COR-L47 (cell line): ENCODE measurements around the gene PPRC1.
A peak's percentile ranks its signal among the peaks of the same experiment; 100 is the strongest.

Experiments
- DNase-seq: peaks from one replicate; lab custom pipeline; 2025; lab: John Stamatoyannopoulos, UW

Gene PPRC1, protein sequence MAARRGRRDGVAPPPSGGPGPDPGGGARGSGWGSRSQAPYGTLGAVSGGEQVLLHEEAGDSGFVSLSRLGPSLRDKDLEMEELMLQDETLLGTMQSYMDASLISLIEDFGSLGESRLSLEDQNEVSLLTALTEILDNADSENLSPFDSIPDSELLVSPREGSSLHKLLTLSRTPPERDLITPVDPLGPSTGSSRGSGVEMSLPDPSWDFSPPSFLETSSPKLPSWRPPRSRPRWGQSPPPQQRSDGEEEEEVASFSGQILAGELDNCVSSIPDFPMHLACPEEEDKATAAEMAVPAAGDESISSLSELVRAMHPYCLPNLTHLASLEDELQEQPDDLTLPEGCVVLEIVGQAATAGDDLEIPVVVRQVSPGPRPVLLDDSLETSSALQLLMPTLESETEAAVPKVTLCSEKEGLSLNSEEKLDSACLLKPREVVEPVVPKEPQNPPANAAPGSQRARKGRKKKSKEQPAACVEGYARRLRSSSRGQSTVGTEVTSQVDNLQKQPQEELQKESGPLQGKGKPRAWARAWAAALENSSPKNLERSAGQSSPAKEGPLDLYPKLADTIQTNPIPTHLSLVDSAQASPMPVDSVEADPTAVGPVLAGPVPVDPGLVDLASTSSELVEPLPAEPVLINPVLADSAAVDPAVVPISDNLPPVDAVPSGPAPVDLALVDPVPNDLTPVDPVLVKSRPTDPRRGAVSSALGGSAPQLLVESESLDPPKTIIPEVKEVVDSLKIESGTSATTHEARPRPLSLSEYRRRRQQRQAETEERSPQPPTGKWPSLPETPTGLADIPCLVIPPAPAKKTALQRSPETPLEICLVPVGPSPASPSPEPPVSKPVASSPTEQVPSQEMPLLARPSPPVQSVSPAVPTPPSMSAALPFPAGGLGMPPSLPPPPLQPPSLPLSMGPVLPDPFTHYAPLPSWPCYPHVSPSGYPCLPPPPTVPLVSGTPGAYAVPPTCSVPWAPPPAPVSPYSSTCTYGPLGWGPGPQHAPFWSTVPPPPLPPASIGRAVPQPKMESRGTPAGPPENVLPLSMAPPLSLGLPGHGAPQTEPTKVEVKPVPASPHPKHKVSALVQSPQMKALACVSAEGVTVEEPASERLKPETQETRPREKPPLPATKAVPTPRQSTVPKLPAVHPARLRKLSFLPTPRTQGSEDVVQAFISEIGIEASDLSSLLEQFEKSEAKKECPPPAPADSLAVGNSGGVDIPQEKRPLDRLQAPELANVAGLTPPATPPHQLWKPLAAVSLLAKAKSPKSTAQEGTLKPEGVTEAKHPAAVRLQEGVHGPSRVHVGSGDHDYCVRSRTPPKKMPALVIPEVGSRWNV (N-terminal part only)

DNA sequence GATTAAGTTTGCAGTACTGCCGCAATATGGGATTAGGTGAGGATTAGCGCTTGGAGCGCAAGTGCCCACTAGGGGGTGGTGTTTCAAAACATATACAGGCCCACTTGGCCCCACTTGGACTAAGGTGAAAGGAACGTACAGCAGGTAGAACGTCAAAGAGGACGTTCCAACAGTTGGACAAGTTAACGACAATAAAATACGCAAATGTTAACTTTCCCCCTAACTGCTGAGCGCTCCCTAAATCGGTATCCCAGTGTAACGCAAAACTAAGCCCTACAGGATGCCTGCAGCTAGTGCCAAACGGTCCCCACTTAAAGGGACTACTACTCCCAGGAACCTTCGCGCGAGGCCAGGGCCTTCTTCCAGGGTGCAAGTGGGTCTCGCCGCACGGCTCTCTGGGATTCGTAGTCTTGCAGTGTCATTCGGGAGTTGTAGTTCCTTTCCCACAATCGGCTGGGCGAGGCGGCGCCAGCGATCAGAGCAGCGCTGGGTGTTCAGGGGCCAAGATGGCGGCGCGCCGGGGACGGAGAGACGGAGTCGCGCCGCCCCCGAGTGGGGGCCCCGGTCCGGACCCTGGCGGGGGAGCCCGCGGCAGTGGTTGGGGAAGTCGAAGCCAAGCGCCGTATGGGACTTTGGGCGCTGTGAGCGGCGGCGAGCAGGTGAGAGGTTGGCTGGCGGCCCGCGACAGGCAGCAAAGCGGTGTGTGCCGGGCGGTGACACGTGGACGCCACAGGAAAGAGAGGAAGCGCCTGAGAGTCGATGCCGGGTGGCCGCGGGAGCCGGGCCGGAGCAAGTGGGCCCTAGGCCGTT is at the start of gene PPRC1:
TSS of gene PPRC1 (plus strand) at position 478 of the 810 bp plus-strand sequence. CDS start at position 507, 29 bp downstream.
- peak; percentile 89 for DNase-seq

DNA sequence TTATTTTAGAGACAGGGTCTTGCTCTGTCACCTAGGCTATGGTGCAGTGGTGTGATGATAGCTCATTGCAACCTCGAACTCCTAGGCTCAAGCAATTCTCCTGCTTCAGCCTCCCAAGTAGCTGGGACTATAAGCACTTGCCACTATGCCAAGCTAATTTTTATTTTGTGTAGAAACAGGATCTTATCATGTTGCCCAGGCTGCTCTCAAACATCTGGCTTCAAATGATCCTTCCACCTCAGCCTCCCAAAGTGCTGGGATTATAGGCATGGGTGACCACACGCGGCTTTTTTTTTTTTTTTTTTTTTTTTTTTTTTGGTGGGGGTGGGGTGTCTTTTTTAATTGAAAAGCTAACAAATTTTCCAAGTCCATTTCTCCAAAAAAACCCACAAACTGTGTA is 49.3 kb upstream of the PPRC1 start:
- DNase-seq: no peak

DNA sequence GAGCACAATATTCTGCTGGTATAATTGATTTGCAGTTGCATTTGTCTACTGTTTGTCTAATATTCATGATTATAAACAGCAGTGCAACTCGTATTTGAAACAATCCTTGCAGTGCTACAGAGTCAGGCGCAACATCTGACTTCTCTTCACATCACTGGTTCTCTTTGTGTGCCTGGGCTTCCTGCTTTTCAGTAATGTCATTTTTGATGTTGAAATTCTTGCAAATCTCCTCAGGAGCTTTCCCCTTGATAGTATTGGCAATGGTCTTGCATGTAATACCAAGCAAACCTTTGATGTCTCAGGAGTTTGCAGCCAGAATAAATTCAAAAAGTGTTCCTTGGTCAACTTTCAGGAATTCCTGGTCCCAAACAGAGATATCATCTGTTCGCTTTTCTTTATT is 47.5 kb upstream of the PPRC1 start:
- no peak for DNase-seq

DNA sequence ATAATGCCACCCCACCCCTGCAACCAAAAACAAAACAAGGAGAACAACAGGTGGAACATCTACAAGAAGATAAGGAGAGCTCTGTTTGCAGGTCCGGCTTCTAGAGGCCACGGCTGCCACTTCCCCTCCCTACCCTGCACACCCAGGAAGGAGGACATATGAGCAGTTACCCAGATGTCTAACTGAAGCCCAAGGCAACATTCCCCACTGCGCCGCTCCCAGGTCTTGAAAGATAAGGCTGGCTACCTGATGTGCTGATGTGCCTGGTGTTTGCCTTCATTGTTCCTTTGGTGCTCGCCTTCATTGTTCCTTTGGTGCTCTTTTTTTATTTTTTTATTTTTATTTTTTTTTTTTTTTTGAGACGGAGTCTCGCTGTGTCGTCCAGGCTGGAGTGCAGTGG is 46.6 kb upstream of the PPRC1 start:
- no peak for DNase-seq

DNA sequence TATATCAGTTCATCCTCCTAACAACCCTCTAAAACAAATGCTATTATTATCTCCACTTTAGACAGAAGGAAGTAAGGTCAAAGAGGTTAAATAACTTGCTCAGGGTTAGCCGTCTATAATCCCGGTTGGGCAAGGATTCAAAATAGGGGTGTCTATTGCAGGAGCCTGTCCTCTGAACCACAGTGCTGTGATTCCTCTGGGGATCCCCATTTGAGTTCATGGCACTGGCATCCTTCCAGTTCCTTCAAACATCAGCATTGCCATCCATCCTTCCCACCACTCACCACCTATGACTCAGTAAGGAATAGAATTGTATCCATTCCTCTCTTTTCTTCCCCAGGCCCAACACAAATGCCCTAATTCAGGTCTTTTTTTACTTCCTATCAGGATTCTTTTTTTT is 42.1 kb upstream of the PPRC1 start:
- DNase-seq: no peak

DNA sequence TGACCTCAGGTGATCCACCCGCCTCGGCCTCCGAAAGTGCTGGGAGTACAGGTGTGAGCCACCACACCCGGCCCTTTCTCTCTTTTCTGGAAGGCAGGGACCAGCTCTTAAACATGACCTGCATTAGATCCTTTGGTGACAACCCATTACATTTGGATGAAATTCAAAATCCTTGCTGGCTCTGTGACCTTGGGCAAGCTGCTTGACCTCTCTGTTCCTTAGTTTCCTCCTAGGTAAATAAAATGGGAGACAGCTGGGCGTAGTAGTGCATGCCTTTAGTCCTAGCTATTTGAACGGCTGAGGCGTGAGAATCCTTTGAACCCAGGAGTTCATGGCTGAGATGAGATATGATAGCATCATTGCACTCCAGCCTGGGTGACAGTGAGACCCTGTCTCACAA is 36.4 kb upstream of the PPRC1 start:
- no peak for DNase-seq

DNA sequence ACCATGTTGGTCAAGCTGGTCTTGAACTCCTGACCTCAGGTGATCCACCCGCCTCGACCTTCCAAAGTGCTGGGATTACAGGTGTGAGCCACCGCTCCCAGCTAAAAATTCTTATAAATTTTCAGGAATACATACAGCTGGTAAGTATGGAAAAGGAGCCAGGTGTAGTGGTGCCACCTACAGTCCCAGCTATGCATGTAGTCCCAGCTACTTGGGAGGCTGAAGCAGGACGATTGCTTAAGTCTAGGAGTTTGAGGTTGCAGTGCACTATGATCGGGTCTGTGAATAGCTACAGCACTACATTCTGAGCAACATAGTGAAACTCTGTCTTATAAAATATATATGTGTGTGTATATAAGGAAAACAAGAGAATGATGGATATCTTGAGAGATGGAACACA is 31.7 kb upstream of the PPRC1 start:
- DNase-seq: no peak

DNA sequence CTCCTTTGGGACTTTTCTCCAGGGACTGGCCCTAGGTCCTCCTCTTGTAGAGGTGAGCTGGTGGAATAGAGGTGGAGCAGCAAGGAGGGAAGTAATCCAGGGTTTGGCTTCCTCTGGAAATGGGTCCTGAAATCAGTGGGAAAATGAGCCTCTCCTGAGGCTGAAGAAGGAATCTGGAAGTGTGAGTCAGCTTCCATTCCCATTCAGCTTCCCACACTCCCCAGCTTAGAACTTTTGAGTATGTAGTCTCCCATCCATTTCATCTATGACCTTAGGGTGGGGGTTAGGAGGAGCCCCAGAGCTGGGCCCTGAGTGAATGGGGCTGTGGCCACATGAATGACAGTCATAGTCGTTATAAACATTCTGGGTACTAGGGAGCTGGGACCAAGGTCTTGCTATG is 30.4 kb upstream of the PPRC1 start:
- DNase-seq: no peak

DNA sequence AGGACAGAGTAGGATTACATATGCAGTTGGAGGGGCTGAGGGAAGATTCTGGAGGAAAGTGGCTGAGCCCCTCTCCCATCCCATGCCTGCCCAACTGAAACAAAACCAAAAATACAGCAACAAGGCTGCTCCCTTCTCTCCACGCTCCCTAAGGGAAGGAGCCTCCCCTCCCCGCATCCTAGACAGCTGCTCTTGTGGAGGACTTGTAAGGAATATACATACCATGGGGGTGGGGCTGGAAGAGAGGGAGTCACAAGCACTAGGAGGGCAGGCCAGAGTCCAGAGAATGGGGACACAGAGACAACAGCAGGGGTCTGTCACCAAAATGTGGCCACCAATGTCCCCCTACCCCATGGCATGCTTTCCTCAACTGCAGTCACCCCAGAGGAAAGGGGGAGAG is 25.8 kb upstream of the PPRC1 start:
- DNase-seq: no peak

DNA sequence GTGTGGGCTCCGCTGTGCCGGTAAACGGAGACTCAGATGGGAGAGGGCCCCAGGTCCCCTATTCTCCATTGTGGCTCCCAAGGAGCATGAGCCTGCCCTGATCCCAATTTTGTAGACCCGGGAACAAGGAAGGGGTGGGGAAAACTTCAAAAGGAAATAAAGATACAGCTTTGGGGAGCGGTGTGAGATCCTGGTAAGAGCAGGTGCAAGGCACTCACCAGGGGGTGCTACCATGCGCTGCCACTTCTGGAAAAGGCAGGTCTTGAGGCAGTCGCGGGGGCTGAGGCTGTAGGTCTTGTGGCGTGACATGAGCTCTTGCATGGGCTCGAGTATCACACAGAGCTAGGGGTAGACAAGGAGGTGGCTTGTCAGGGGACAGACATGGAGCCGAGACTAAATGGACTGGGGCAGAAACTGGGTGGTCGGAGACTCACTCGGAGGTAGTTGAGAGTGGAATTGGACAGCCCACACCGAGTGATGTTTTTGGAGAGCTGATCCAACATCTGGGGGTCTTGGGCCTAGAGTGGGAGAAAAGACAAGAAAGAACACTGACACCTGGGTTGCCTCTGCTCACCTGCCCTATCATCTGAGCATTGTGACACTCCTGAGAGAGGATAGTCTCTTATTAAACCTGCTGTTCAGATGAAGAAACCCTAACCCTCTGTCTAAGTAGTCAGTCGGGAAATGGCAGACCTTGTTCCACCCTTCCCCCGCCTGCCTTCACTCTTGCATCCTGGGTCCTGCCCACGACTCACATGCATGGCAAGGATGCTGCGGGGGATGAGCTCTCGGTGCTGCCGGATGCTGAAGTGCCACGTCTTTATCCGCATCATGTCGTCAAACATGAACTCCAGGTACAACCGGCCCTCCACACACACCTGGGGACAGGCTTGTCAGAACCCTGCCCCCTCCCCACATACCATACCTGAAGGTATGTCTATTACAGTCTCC is 23.4 kb upstream of the PPRC1 start:
- DNase-seq: no peak

DNA sequence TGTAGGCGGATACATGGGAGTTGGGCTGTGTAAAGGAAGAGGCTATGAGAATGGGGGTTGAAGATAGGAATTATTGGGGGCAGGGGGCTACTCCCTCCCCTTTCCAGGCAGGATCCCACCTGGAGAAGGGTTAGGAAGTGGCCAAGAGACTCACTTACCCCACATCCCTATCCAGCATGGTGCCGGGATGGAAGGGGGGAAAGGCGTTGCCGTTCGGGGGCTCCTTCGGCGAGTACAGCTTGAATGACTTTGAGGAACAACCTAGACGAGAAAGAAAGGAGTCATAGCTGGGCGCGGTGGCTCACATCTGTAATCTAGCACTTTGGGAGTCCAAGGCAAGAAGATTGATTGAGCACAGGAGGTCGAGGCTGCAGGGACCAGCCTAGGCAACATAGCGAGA is 21.6 kb upstream of the PPRC1 start:
- no peak for DNase-seq

DNA sequence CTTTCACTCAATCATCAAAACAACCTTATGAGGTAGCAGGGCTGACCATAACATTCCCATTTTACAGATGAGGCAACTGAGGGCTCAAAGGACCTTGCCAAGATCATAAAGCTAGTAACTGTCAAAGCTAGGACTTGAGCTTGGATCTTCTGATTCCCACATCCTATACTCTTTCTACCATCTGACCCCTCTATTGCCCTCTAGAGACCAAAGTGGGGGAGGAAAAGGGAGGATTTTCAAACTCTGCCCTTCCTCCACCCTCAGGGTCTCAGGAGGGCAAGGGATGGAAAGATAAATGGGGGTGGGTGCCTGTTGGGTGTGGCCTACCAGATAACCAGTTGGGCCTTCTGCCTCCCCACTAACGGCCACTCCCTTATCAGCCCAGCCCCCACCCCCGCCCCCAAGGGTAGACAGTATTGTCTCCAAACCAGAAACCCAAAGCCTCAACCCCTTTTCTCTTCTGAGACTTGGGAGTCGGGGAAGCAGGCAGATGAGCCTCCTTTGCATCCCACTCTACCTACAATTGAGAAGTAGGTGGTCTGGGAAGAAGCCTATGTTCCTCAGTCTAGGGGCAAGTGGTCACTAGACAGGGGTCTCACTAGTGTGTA is 20.5 kb upstream of the PPRC1 start:
- no peak for DNase-seq

DNA sequence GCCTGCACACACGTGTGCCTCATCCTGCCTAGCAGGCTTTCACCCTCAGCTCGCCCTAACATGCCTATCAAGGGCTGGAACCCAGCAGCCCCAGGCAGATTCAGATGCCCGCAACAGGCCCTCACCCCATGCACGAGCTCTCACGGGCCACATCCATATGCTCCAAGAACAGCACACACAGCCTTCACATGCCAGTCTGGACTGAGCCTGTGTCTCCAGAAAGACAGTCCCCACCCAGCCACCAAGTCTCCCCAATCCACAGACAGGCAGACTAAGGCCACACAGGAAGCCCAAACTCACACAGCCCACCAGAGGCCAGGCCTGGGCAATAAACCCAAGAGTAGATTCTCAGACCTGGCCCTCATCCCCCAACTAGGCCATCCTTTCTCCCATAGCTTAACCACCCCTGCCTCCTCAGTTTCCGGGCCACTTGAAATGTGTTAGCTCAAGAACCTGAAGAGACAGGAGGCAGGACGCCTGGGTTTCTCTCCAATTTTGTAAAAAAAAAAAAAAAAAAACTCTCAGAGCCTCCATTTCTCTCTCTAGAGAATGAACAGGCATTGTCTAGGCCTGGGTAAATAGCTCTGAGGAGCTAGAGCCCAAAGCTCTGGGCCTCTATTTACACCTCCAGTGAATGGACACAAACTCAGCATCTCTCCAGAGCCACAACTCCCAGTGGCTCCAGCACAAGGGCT is 19.4 kb upstream of the PPRC1 start:
- no peak for DNase-seq

DNA sequence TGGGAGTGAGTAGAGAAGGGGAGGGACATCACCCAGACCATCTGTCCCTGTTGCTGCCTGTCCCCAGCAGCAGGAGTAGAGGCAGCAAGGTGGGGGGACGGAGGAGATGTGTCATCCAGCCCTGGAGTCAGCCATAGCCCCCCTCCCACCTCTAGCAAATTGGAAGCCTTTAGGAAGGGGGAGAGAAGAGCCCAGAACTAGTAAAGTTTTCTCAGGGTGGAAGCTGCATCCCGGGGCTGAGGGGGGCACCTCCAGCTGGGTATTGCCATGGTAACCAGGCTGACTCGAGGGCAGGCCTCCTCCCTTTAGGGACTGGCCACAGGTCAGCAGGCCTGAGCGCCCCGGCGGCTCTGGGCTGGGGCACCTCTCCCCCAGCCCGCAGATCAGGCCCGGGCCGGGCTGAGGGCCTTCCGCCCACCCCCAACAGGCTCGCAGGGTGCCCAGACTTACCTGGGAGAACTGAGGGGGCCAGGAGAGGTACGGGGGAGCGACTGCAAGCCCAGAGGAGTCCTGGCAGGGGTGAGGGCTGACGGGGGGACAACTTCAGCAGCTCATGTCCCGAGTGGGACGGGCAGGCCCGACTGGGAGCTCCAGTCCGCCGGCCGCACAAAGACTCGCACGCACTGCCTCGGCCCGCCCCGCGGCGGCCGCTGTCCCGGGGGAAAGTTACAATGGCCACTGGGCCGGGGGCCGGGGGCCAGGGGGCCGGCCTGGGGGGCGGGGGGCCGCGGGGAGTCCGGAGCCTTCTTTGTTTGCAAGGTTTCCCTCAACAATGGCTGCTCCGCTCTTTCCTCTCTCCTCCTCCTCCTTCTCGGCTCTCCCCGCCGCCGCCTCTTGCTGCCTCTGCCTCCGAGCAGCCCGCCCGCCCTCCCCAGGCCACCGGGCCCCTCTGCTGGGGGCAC is 18.6 kb upstream of the PPRC1 start:
- no peak for DNase-seq

DNA sequence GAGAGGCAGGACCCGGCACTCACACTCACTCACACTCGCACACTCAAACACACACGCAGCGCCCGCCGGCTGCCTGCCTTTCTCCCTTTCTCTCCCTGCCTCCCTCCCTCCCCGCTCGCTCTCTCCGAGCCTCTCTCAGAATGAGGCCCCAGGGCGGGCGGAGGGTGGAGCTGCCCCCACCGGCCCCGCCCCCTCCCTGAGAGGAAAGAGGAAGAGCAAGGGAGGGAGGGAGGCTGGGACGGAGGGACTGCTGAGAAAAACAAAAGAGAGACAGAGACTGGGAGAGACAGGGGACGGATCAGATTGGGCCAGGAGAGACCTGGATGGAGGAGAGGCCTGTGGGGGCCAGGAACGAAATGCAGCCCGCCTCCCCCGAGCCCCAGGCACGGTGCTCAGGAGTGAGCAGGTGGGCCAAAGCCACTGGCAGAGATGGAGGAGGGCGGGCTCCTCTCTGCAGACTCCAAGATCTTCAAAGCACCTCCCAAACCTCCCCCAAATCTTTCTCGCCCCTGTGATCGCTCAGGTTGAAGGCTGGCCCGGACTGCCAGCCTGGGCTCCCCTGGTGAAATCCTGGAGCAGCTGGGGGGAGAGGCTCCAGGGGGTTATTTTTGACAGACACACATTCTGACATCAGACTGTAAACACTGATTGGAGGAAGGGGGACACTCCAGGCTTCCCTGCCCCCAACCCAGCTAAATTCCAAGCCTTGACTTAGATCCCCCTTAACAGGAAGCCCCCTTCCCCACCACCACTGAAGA is 17.8 kb upstream of the PPRC1 start:
- peak; percentile 44 for DNase-seq

DNA sequence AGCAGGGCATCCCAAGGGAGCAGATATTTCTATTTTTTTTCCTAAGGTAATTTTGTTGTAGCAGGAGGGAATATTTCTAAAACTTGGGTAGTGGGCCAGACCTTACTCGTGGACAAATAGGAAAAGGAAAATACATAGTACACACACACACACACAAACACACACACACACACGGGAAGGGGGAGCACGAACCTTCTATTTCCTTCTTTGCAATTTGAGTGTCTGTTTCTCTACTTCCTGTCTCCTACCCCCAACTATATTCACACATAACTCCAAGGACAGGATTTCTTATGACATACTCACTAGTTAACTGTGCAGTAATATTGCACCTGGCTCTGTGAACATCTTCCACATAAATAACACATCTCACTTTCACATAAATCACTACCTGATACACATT is 17.1 kb upstream of the PPRC1 start:
- no peak for DNase-seq

DNA sequence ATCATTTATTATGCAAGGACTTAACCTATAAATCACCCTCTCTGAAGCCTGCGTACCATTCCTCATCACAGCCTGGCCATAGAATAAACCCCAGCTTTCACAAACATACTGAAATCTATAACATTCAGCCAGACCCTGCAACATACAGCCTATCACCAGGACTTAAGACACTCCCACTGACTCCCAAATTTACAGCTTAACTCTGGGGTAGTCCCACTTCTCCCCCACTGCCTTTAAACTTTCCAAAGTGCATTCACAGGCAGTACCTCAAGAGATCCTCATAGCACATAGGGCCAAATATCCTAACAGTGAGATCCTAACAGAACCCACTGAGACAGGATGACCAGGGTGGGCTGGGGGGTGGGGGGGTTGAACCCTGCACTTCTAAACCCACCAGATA is 16.2 kb upstream of the PPRC1 start:
- DNase-seq: no peak
